SK-N-SH (cell line): ENCODE data around the gene CNN2.

Experiments
- EZH2phosphoT487 ChIP-seq: fragments of 200-600 bp; sonication (generic); IDR thresholded peaks from 2 replicates; pipeline ENCODE4 v1.6.1; 2017; ENCODE audit warnings: low read depth, mixed run types, mild to moderate bottlenecking, antibody characterized with exemption, moderate library complexity, borderline replicate concordance
- RXRA ChIP-seq: IDR thresholded peaks from 2 replicates; pipeline ENCODE4 v1.4.0; 2012; ENCODE audit warnings: low read depth, mild to moderate bottlenecking, borderline replicate concordance
- TAF1 ChIP-seq: IDR thresholded peaks from 2 replicates; pipeline ENCODE4 v1.6.1; 2012; ENCODE audit warnings: low read depth, mild to moderate bottlenecking, low read length, moderate library complexity, borderline replicate concordance
- TF ChIP-seq, protein P1 (sequence below): fragments of 200-600 bp; sonication (generic); IDR thresholded peaks from 2 replicates; pipeline ENCODE4 v1.6.1; 2017; ENCODE audit warnings: antibody characterized with exemption, mild to moderate bottlenecking, moderate library complexity
- TF ChIP-seq, protein P2 (sequence below): IDR thresholded peaks from 2 replicates; pipeline ENCODE4 v1.4.0; 2012; ENCODE audit warnings: low read depth, borderline replicate concordance
- TF ChIP-seq, protein P3 (sequence below): fragments of 150-350 bp; IDR thresholded peaks from 2 replicates; pipeline ENCODE4 v1.6.1; 2016; ENCODE audit warnings: mild to moderate bottlenecking, low read depth, low read length

DNA sequence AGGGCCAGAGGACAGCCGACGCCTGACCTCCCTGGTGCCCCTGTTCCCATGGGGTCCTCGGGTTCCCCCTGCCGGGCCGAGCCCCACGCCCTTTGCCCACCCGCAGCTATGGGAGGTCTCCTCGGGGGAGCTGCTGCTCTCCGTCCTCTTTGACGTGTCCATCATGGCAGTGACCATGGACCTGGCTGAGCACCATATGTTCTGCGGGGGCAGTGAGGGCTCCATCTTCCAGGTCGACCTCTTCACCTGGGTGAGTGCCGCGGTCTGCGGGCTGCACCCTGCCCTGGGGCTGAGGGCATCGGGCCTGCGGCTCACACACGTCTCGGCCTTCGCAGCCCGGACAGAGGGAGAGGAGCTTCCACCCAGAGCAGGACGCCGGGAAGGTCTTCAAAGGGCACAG, 35.7 kb upstream of the CNN2 start:
- no peak for TF ChIP-seq EZH2phosphoT487
- TF ChIP-seq, protein P1, sequence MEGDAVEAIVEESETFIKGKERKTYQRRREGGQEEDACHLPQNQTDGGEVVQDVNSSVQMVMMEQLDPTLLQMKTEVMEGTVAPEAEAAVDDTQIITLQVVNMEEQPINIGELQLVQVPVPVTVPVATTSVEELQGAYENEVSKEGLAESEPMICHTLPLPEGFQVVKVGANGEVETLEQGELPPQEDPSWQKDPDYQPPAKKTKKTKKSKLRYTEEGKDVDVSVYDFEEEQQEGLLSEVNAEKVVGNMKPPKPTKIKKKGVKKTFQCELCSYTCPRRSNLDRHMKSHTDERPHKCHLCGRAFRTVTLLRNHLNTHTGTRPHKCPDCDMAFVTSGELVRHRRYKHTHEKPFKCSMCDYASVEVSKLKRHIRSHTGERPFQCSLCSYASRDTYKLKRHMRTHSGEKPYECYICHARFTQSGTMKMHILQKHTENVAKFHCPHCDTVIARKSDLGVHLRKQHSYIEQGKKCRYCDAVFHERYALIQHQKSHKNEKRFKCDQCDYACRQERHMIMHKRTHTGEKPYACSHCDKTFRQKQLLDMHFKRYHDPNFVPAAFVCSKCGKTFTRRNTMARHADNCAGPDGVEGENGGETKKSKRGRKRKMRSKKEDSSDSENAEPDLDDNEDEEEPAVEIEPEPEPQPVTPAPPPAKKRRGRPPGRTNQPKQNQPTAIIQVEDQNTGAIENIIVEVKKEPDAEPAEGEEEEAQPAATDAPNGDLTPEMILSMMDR, result no peak
- TF ChIP-seq, protein P2, sequence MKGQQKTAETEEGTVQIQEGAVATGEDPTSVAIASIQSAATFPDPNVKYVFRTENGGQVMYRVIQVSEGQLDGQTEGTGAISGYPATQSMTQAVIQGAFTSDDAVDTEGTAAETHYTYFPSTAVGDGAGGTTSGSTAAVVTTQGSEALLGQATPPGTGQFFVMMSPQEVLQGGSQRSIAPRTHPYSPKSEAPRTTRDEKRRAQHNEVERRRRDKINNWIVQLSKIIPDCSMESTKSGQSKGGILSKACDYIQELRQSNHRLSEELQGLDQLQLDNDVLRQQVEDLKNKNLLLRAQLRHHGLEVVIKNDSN, result no peak
- TF ChIP-seq, protein P3, sequence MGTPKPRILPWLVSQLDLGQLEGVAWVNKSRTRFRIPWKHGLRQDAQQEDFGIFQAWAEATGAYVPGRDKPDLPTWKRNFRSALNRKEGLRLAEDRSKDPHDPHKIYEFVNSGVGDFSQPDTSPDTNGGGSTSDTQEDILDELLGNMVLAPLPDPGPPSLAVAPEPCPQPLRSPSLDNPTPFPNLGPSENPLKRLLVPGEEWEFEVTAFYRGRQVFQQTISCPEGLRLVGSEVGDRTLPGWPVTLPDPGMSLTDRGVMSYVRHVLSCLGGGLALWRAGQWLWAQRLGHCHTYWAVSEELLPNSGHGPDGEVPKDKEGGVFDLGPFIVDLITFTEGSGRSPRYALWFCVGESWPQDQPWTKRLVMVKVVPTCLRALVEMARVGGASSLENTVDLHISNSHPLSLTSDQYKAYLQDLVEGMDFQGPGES, result no peak
- no peak for TF ChIP-seq TAF1
- no peak for TF ChIP-seq RXRA
